A549 (cell line): ENCODE measurements around the gene KIAA0513. TPM values are rescaled to one million over a fixed set of nuclear protein-coding genes. Genes with fewer than 3 reads are reported as not detected.
A peak's percentile ranks its signal among the peaks of the same experiment; 100 is the strongest.

Experiments used
- ATAC-seq, 2 experiments: fragments of 200-7000 bp in 1 of 2; fragments of >200 bp in 1 of 2; cut with Nextera tagmentation in 1 of 2; cut with Tn5 transposase in 1 of 2; 3 replicates each; pipeline versions ENCODE4 v1.8.0 to v1.9.1; 2018 to 2020; ENCODE audit warnings: mild to moderate bottlenecking in 1 of 2, moderate library complexity in 1 of 2
- CTCF ChIA-PET: fragments of 300-600 bp; sonication (Branson Sonifier 250); formaldehyde crosslinking; extraction: SDS; loops from one replicate; lab custom pipeline; 2021; ENCODE audit warnings: antibody characterized with exemption, inconsistent platforms; lab: Yijun Ruan, JAX
- POLR2A ChIA-PET: fragments of 350-600 bp; formaldehyde crosslinking; extraction: SDS; loops from one replicate; lab custom pipeline; 2021; ENCODE audit warnings: antibody characterized with exemption, inconsistent platforms; lab: Yijun Ruan, JAX
- DNase-seq, 2 experiments: peaks; one replicate each; pipeline versions ENCODE4 v3.0.0 to v3.0.0-alpha.2; 2011 to 2016; ENCODE audit warnings: low read depth in 1 of 2, low spot score in 1 of 2
- FAIRE-seq: peaks from 2 replicates; lab custom pipeline; 2011; peaks lifted over from hg19 to GRCh38; lab: Jason Lieb, UNC
- H3K27ac ChIP-seq, 2 experiments: fragments of >200 bp; sonication (Bioruptor Twin); formaldehyde crosslinking; 3 replicates each; pipeline ENCODE4 v1.5.1; 2016 to 2017
- H3K4me1 ChIP-seq: fragments of >200 bp; sonication (Bioruptor Twin); formaldehyde crosslinking; 3 replicates; pipeline ENCODE4 v1.6.1; 2016
- H3K4me2 ChIP-seq: fragments of >200 bp; sonication (Bioruptor Twin); formaldehyde crosslinking; 3 replicates; pipeline ENCODE4 v1.6.1; 2016
- H3K4me3 ChIP-seq: fragments of >200 bp; sonication (Bioruptor Twin); formaldehyde crosslinking; 3 replicates; pipeline ENCODE4 v1.5.1; 2016
- H3K9me3 ChIP-seq: fragments of >200 bp; sonication (Bioruptor Twin); formaldehyde crosslinking; 3 replicates; pipeline ENCODE4 v1.6.1; 2016
- CBX2 ChIP-seq: fragments of 200-600 bp; sonication (generic); IDR thresholded peaks from 2 replicates; pipeline ENCODE4 v1.6.1; 2016; ENCODE audit warnings: low read depth, mild to moderate bottlenecking, borderline replicate concordance
- CEBPB ChIP-seq, 2 experiments: fragments of >200 bp in 1 of 2; sonication (Bioruptor Twin) in 1 of 2; formaldehyde crosslinking in 1 of 2; IDR thresholded peaks; 2 replicates each; pipeline ENCODE4 v1.6.1; 2012 to 2016
- EHF ChIP-seq: fragments of 250-450 bp; sonication (Bioruptor Pico); IDR thresholded peaks from 2 replicates; pipeline ENCODE4 v1.5.0; 2020; ENCODE audit warnings: mild to moderate bottlenecking
- ESRRA ChIP-seq: fragments of 150-350 bp; IDR thresholded peaks from 2 replicates; pipeline ENCODE4 v1.6.1; 2014; ENCODE audit warnings: mild to moderate bottlenecking, low read length, borderline replicate concordance
- FOSL2 ChIP-seq, 2 experiments: fragments of 450-650 bp in 1 of 2; fragments of >200 bp in 1 of 2; sonication (Bioruptor Twin) in 1 of 2; formaldehyde crosslinking; IDR thresholded peaks; 2 replicates each; pipeline versions ENCODE4 v1.5.0 to v1.6.1; 2016 to 2020; ENCODE audit warnings: mild to moderate bottlenecking in 1 of 2, moderate library complexity in 1 of 2
- GATA3 ChIP-seq: IDR thresholded peaks from 2 replicates; pipeline ENCODE4 v1.6.1; 2012; ENCODE audit warnings: borderline replicate concordance
- HEYL ChIP-seq: fragments of 250-450 bp; sonication (Bioruptor Pico); IDR thresholded peaks from 2 replicates; pipeline ENCODE4 v1.8.0; 2021; ENCODE audit warnings: mild to moderate bottlenecking, moderate library complexity
- KDM1A ChIP-seq: fragments of 200-600 bp; sonication (generic); IDR thresholded peaks from 2 replicates; pipeline ENCODE4 v1.6.1; 2016; ENCODE audit warnings: low read depth, mild to moderate bottlenecking
- KDM5A ChIP-seq: fragments of 200-600 bp; sonication (generic); IDR thresholded peaks from 2 replicates; pipeline ENCODE4 v1.6.1; 2016; ENCODE audit warnings: antibody characterized with exemption, mild to moderate bottlenecking
- MAFK ChIP-seq: fragments of 450-650 bp; IDR thresholded peaks from 2 replicates; pipeline ENCODE4 v1.6.1; 2014; ENCODE audit not compliant: partially characterized antibody
- NPAS2 ChIP-seq: fragments of 250-450 bp; sonication (Bioruptor Pico); IDR thresholded peaks from 2 replicates; pipeline ENCODE4 v1.8.0; 2022; ENCODE audit warnings: mild to moderate bottlenecking, moderate library complexity, borderline replicate concordance
- POLR2A ChIP-seq: IDR thresholded peaks from 2 replicates; pipeline ENCODE4 v1.6.1; 2012; ENCODE audit warnings: mild to moderate bottlenecking, low read length
- POLR2AphosphoS2 ChIP-seq: conservative IDR thresholded peaks from 2 replicates; pipeline ENCODE4 v1.6.1; 2012; ENCODE audit warnings: low read length, improper control_type of control experiment, inconsistent platforms
- RAD21 ChIP-seq, 2 experiments: fragments of >200 bp in 1 of 2; sonication (Bioruptor Twin) in 1 of 2; formaldehyde crosslinking in 1 of 2; IDR thresholded peaks in 1 of 2; conservative IDR thresholded peaks in 1 of 2; 2 replicates in 1 of 2; 3 replicates in 1 of 2; pipeline ENCODE4 v1.6.1; 2012 to 2018; ENCODE audit warnings: inconsistent platforms in 1 of 2
- RARB ChIP-seq: fragments of 250-450 bp; sonication (Bioruptor Pico); IDR thresholded peaks from 2 replicates; pipeline ENCODE4 v1.8.0; 2021; ENCODE audit warnings: mild to moderate bottlenecking, moderate library complexity
- RCOR1 ChIP-seq: fragments of 150-350 bp; IDR thresholded peaks from 2 replicates; pipeline ENCODE4 v1.6.1; 2014; ENCODE audit warnings: antibody characterized with exemption, low read length, low read depth
- RFX5 ChIP-seq: fragments of 450-650 bp; IDR thresholded peaks from 2 replicates; pipeline ENCODE4 v1.7.1; 2014; ENCODE audit warnings: antibody characterized with exemption, mild to moderate bottlenecking, moderate library complexity
- RNF2 ChIP-seq: fragments of 200-600 bp; sonication (generic); IDR thresholded peaks from 2 replicates; pipeline ENCODE4 v1.6.1; 2016; ENCODE audit warnings: low read depth, mild to moderate bottlenecking, antibody characterized with exemption, moderate library complexity, borderline replicate concordance
- SMC3 ChIP-seq: fragments of >200 bp; sonication (Bioruptor Twin); formaldehyde crosslinking; IDR thresholded peaks from 3 replicates; pipeline ENCODE4 v1.6.1; 2018; ENCODE audit warnings: inconsistent platforms
- SREBF2 ChIP-seq: fragments of 450-650 bp; IDR thresholded peaks from 2 replicates; pipeline ENCODE4 v1.6.1; 2014; ENCODE audit warnings: mild to moderate bottlenecking, moderate library complexity
- TFCP2L1 ChIP-seq: fragments of 250-450 bp; sonication (Bioruptor Pico); IDR thresholded peaks from 2 replicates; pipeline ENCODE4 v1.5.0; 2021; ENCODE audit warnings: mild to moderate bottlenecking
- WGBS: methylation state at CpG from one replicate; pipeline ENCODE4 v1.1.6; 2017; ENCODE audit errors: missing lambda C conversion rate; 5-methylcytosine and 5-hydroxymethylcytosine counted together
- polyA plus RNA-seq, 4 experiments: library from polyadenylated mRNA; depleted of rRNA in 3 of 4; stranded (reverse); fragments of >200 nt; fragmentation: RNase III in 1 of 4; extraction: RNeasy Plus Mini Kit Qiagen cat#74134 plus additional on column Dnase treatment in 1 of 4; gene quantifications; 2 replicates in 3 of 4; 3 replicates in 1 of 4; pipeline ENCODE4 v1.2.3, GENCODE V29; 2011 to 2017
- TF ChIP-seq, protein P1 (sequence below): fragments of >200 bp; sonication (Bioruptor Twin); formaldehyde crosslinking; IDR thresholded peaks from 3 replicates; pipeline ENCODE4 v1.5.1; 2016
- TF ChIP-seq, protein P2 (sequence below): fragments of 200-600 bp; sonication (generic); IDR thresholded peaks from 2 replicates; pipeline ENCODE4 v1.6.1; 2016; ENCODE audit warnings: antibody characterized with exemption, mild to moderate bottlenecking, moderate library complexity

Gene KIAA0513
- polyA plus RNA-seq, 2 of the 4 experiments (the other 2 are of a cell fraction) = 1.8 TPM

DNA sequence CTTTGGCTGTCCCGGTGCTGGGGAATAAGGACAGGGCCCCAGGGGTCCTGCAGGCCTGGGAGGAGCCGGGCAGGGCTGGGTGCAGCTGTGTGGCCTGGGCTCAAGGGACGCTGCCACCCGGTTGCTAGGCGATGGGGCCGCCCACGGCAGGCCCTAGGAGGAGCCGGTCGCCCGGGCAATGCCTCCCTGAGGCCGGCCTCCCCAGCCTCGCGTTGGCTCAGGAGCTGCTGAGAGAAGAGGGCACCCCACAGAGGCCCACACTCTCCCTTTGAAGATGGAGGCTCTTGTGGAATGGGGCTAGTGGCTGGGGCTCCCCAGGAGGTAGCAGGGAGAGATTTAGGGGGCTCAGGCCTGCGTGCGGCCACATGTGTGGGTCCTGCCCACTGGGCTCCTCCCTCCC lies 84.8 kb downstream of the KIAA0513 start, which contains the start of gene CIBAR2:
Gene CIBAR2 (minus strand): TSS at position 109 of the 400 bp plus-strand sequence. CDS start 120 bp downstream, outside the sequence.
- WGBS = 64% methylated on average over 6 of the region's 15 CpGs
- peak; percentile 38 to 47; a peak in 4 of 6 replicates for ATAC-seq
- ChIA-PET CTCF (interaction anchor here (0.8 to 2.2 kb wide), 5 partner anchors 26 to 188 kb away, joined by 3 to 11 read pairs (median 5); no protein-coding TSS in a partner anchor), POLR2A (no interaction called here)
- TF ChIP-seq POLR2AphosphoS2 (no peak), RAD21 (conservative IDR thresholded peaks at IDR 0.05 in 1 of 2, IDR thresholded peaks at IDR 0.05 in 1 of 2) (no peak), RARB (CRISPR knock-in tag) (no peak), SREBF2 (no peak), CEBPB (IDR thresholded peaks at IDR 0.05) (no peak), KDM5A (no peak), CBX2 (no peak), RCOR1 (no peak), MAFK (no peak)
- TF ChIP-seq, protein P1, sequence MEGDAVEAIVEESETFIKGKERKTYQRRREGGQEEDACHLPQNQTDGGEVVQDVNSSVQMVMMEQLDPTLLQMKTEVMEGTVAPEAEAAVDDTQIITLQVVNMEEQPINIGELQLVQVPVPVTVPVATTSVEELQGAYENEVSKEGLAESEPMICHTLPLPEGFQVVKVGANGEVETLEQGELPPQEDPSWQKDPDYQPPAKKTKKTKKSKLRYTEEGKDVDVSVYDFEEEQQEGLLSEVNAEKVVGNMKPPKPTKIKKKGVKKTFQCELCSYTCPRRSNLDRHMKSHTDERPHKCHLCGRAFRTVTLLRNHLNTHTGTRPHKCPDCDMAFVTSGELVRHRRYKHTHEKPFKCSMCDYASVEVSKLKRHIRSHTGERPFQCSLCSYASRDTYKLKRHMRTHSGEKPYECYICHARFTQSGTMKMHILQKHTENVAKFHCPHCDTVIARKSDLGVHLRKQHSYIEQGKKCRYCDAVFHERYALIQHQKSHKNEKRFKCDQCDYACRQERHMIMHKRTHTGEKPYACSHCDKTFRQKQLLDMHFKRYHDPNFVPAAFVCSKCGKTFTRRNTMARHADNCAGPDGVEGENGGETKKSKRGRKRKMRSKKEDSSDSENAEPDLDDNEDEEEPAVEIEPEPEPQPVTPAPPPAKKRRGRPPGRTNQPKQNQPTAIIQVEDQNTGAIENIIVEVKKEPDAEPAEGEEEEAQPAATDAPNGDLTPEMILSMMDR = no peak
- DNase-seq = peak in 1 of 2 experiments; percentile 29
- Histone ChIP-seq H3K9me3 (no peaks in the 10 kb centered on the region), H3K4me3 (no peak within 1 kb of the TSS), H3K4me2 (no peak within 1 kb of the TSS), H3K27ac (peak within 1 kb of the TSS in 1 of 2 experiments; percentile 64; a peak in 2 of 6 replicates), H3K4me1 (peaks cover 20% of the 10 kb centered on the region)
- FAIRE-seq = no peak

DNA sequence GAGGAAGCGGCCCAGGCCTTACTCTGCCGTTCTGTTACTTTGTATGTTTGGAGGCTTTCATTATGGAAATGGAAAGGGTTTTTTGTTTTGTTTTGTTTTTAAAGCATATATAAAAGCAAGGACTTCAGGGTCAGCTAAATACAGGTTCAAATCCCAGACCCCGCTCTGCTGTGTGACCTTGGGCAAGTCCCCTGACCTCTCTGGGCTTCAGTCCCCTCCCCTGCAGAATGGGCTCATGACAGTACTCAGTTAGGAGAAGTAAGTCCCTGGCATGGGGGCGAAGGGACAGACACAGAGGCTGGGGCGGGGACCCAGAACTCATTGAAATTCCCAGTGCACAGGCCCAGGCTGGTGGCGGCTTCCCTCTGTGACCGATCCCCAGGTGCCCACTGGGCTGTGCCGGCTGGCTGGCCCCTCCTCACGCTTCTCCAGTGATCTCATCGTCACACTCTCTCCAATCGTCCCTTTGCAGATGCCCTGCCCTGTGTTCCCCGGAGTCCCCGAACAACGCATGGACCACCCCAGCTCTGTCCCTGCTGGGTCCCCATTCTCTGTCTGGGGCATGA lies 85.7 kb downstream of the KIAA0513 start:
- ATAC-seq (no peak), DNase-seq (no peak), FAIRE-seq (no peak)
- CTCF ChIA-PET = interaction anchor here (0.5 to 3.0 kb wide), 8 partner anchors 14 to 273 kb away, joined by 3 to 59 read pairs (median 11); no protein-coding TSS in a partner anchor
- peak overlapping the region in 1 of 2 experiments; percentile 64; a peak in 4 of 6 replicates for H3K27ac ChIP-seq
- POLR2A ChIA-PET = no interaction called here
- H3K4me2 ChIP-seq = no peak overlapping the region; the same call in 2 of the 3 replicates
- H3K4me1 ChIP-seq = peaks cover 20% of the 10 kb centered on the region
- WGBS = 81% methylated on average over 14 of the region's 14 CpGs
- no peaks in the 10 kb centered on the region for H3K9me3 ChIP-seq
- H3K4me3 ChIP-seq = no peak overlapping the region
- no peak for TF ChIP-seq KDM5A

DNA sequence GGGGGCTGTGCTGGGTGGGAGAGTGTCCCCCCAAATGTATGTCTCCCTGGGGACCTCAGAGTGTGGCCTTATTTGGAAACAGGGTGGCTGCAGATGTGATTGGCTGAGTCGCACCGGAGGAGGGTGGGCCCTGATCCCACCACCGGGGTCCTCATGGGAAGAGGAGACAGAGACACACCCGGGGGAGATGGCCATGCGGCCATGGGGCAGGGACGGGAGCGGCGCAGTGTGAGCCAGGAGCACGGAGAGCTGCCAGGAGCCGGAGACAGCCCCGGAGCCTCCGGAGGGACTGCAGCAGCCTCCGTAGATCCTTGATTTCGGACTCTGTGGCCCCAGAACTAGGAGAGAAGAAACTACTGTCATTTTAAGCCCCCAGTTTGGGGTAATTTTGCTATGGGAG lies 86.3 kb downstream of the KIAA0513 start:
- no peak overlapping the region for H3K4me3 ChIP-seq
- peak overlapping the region; percentile 67 for H3K4me2 ChIP-seq
- peak in 1 of 2 experiments; percentile 7; a peak in 2 of 6 replicates for ATAC-seq
- TF ChIP-seq GATA3 = no peak
- no peaks in the 10 kb centered on the region for H3K9me3 ChIP-seq
- H3K4me1 ChIP-seq = peaks cover 20% of the 10 kb centered on the region
- ChIA-PET CTCF (interaction anchor here (0.5 to 3.0 kb wide), 27 partner anchors 9 to 344 kb away, joined by 3 to 59 read pairs (median 8); no protein-coding TSS in a partner anchor), POLR2A (no interaction called here)
- peak overlapping the region; percentile 30 to 64; a peak in 5 of 6 replicates for H3K27ac ChIP-seq
- no peak for DNase-seq
- no peak for FAIRE-seq
- 57% methylated on average over 14 of the region's 14 CpGs for WGBS

DNA sequence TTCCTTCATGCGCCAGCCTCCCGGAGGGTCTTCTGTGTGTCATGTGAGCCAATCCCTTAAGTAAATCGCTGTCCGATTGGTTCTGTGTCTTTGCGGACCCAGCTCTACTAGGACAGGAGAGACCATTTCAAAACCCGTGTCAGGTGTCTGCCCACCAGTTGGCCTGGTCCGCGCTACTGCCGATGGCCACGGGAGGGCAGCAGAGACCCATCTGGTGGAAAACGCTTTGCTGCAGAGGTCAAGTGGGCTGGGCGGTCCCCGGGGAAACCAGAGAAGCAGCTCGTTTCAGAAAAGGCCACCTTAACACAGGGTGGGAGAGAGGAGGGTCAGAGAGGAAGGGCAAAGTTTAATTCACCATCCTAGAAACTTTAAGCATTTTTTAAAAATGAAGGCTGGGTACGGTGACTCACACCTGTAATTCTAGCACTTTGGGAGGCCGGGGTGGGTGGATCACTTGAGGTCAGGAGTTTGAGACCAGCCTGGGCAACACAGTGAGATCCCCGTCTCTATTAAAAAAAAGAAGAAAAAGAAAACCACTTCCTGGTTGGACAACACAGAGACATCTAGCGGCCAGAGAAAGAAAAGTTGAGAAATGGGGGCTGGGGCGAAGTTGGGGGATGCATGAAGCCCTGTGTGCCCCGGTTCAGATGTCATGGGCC lies 87.4 kb downstream of the KIAA0513 start:
- ATAC-seq = peak; percentile 92 to 94
- H3K9me3 ChIP-seq = no peaks in the 10 kb centered on the region
- CTCF ChIA-PET = interaction anchor here (0.5 to 3.0 kb wide), 105 partner anchors 10 to 931 kb away, joined by 3 to 59 read pairs (median 5); partner anchors contain the start of gene GSE1
- H3K27ac ChIP-seq = peak overlapping the region; percentile 73 to 84
- 3% methylated on average over 17 of the region's 20 CpGs for WGBS
- POLR2A ChIA-PET = no interaction called here
- peak overlapping the region; percentile 67 for H3K4me2 ChIP-seq
- H3K4me3 ChIP-seq = peak overlapping the region; percentile 27; the same call in 2 of the 3 replicates
- peak; percentile 90 to 96 for DNase-seq
- peaks cover 20% of the 10 kb centered on the region for H3K4me1 ChIP-seq
- peak; percentile 90 for FAIRE-seq
- TF ChIP-seq KDM1A (no peak), ESRRA (peak; percentile 53; the same call in 1 of the 2 replicates), SREBF2 (no peak), RNF2 (no peak), NPAS2 (CRISPR knock-in tag) (no peak), FOSL2 (IDR thresholded peaks at IDR 0.05) (no peak), FOSL2 (CRISPR knock-in tag; IDR thresholded peaks at IDR 0.05) (peak; percentile 37; the same call in 1 of the 2 replicates), SMC3 (peak; percentile 90), CEBPB (IDR thresholded peaks at IDR 0.05) (no peak), POLR2A (no peak), TFCP2L1 (CRISPR knock-in tag) (no peak), RFX5 (no peak), EHF (CRISPR knock-in tag) (no peak), HEYL (CRISPR knock-in tag) (no peak)
- TF ChIP-seq, protein P2, sequence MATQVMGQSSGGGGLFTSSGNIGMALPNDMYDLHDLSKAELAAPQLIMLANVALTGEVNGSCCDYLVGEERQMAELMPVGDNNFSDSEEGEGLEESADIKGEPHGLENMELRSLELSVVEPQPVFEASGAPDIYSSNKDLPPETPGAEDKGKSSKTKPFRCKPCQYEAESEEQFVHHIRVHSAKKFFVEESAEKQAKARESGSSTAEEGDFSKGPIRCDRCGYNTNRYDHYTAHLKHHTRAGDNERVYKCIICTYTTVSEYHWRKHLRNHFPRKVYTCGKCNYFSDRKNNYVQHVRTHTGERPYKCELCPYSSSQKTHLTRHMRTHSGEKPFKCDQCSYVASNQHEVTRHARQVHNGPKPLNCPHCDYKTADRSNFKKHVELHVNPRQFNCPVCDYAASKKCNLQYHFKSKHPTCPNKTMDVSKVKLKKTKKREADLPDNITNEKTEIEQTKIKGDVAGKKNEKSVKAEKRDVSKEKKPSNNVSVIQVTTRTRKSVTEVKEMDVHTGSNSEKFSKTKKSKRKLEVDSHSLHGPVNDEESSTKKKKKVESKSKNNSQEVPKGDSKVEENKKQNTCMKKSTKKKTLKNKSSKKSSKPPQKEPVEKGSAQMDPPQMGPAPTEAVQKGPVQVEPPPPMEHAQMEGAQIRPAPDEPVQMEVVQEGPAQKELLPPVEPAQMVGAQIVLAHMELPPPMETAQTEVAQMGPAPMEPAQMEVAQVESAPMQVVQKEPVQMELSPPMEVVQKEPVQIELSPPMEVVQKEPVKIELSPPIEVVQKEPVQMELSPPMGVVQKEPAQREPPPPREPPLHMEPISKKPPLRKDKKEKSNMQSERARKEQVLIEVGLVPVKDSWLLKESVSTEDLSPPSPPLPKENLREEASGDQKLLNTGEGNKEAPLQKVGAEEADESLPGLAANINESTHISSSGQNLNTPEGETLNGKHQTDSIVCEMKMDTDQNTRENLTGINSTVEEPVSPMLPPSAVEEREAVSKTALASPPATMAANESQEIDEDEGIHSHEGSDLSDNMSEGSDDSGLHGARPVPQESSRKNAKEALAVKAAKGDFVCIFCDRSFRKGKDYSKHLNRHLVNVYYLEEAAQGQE = no peak
